Measurements from ENCODE around the gene CMTM6. TPM values are rescaled to one million over a fixed set of nuclear protein-coding genes. Genes with fewer than 3 reads are reported as not detected.

CMTM6 gene
- total and polyA plus RNA-seq, 9 of the 15 experiments (the other 6 are each of a cell fraction or from before 2014, with no cell fraction given): 8.9 to 39.7 (median 19.5) TPM

GRCh38 chr3:32481791-32482631 lies 20.6 kb downstream of the CMTM6 start (continued):
- TF ChIP-seq ZBTB40 (IDR thresholded peaks at IDR 0.05) (no peak), ZBTB40 (CRISPR knock-in tag; IDR thresholded peaks at IDR 0.05) (no peak), MBD2 (IDR thresholded peaks at IDR 0.05; ENCODE audit: borderline replicate concordance, low read depth) (no peak), ZNF232 (CRISPR knock-in tag; IDR thresholded peaks at IDR 0.05) (no peak), NBN (IDR thresholded peaks at IDR 0.05; ENCODE audit: low read depth) (no peak), GABPB2 (CRISPR knock-in tag; conservative IDR thresholded peaks at IDR 0.05) (no peak)

Measured in K562 (cell line).